Measurements from ENCODE around the gene PDE11A. TPM values are rescaled to one million over a fixed set of nuclear protein-coding genes. Genes with fewer than 3 reads are reported as not detected.

Gene PDE11A
- total RNA-seq, 1 experiment from 2014 or later, result not detected

- H3K27me3 Mint-ChIP-seq (ENCODE audit: insufficient read depth, unreplicated experiment), result peaks cover 36% of the 10 kb centered on the region
- no peak overlapping the region for H3K4me3 Mint-ChIP-seq (ENCODE audit: unreplicated experiment)
- no peak for TF ChIP-seq CTCF (IDR thresholded peaks at IDR 0.05; ENCODE audit: unreplicated experiment)
- H3K27ac Mint-ChIP-seq (ENCODE audit: low read depth, unreplicated experiment), result no peak overlapping the region
- no peak for DNase-seq (ENCODE audit: unreplicated experiment)
- POLR2A ChIA-PET, result no interaction called here
- no peaks in the 10 kb centered on the region for H3K9me3 Mint-ChIP-seq (ENCODE audit: unreplicated experiment)
- BruUV-seq (replicated peaks), result no TSS peak
- no peaks in the 10 kb centered on the region for H3K4me1 Mint-ChIP-seq (ENCODE audit: insufficient read depth, unreplicated experiment)
- intact Hi-C loops (cut with micrococcal nuclease), result no loop called here
- no peaks in the 10 kb centered on the region for H3K36me3 Mint-ChIP-seq (ENCODE audit: insufficient read depth, unreplicated experiment)
- CTCF ChIA-PET, result interaction anchor here (0.6 to 2.8 kb wide), 5 partner anchors 9 to 226 kb away, joined by 3 to 17 read pairs (median 4); no protein-coding TSS in a partner anchor
Observed at GRCh38 chr2:177733322-177733855, 339.2 kb downstream of the PDE11A start.

- Mint-ChIP-seq H3K36me3 (ENCODE audit: insufficient read depth, unreplicated experiment) (no peaks in the 10 kb centered on the region), H3K4me3 (ENCODE audit: unreplicated experiment) (no peak overlapping the region), H3K4me1 (ENCODE audit: insufficient read depth, unreplicated experiment) (no peaks in the 10 kb centered on the region), H3K9me3 (ENCODE audit: unreplicated experiment) (no peaks in the 10 kb centered on the region), H3K27ac (ENCODE audit: low read depth, unreplicated experiment) (no peak overlapping the region), H3K27me3 (ENCODE audit: insufficient read depth, unreplicated experiment) (peaks cover 56% of the 10 kb centered on the region)
- BruUV-seq (replicated peaks), result no TSS peak
- no peak for TF ChIP-seq CTCF (IDR thresholded peaks at IDR 0.05; ENCODE audit: unreplicated experiment)
- ChIA-PET CTCF (interaction anchor here (0.6 to 1.9 kb wide), 6 partner anchors 10 to 395 kb away, joined by 3 to 7 read pairs (median 4); no protein-coding TSS in a partner anchor), POLR2A (interaction anchor here (0.6 to 0.7 kb wide), 2 partner anchors 11 to 179 kb away, joined by 3 to 5 read pairs; a partner anchor contains a TSS)
- intact Hi-C loops (cut with micrococcal nuclease), result no loop called here
- DNase-seq (ENCODE audit: unreplicated experiment), result no peak
Observed at GRCh38 chr2:177731384-177731783, 341.2 kb downstream of the PDE11A start.

- ChIA-PET POLR2A (interaction anchor here (0.7 kb wide), 3 partner anchors 138 to 380 kb away, joined by 3 read pairs; no protein-coding TSS in a partner anchor), CTCF (interaction anchor here (1.1 to 1.9 kb wide), 6 partner anchors 9 to 38 kb away, joined by 3 to 7 read pairs (median 4); no protein-coding TSS in a partner anchor)
- intact Hi-C loops (cut with micrococcal nuclease), result no loop called here
- Mint-ChIP-seq H3K4me1 (ENCODE audit: insufficient read depth, unreplicated experiment) (no peaks in the 10 kb centered on the region), H3K36me3 (ENCODE audit: insufficient read depth, unreplicated experiment) (no peaks in the 10 kb centered on the region), H3K4me3 (ENCODE audit: unreplicated experiment) (no peak overlapping the region), H3K27me3 (ENCODE audit: insufficient read depth, unreplicated experiment) (peaks cover 62% of the 10 kb centered on the region), H3K27ac (ENCODE audit: low read depth, unreplicated experiment) (no peak overlapping the region), H3K9me3 (ENCODE audit: unreplicated experiment) (no peaks in the 10 kb centered on the region)
- DNase-seq (ENCODE audit: unreplicated experiment), result no peak
- no peak for TF ChIP-seq CTCF (IDR thresholded peaks at IDR 0.05; ENCODE audit: unreplicated experiment)
- no TSS peak for BruUV-seq (replicated peaks)
Observed at GRCh38 chr2:177730792-177731191, 341.8 kb downstream of the PDE11A start.

- BruUV-seq (replicated peaks), result no TSS peak
- ChIA-PET CTCF (interaction anchor here (0.6 to 1.9 kb wide), 5 partner anchors 9 to 707 kb away, joined by 3 to 7 read pairs (median 4); no protein-coding TSS in a partner anchor), POLR2A (interaction anchor here (0.7 kb wide), 3 partner anchors 138 to 379 kb away, joined by 3 read pairs; no protein-coding TSS in a partner anchor)
- Mint-ChIP-seq H3K4me1 (ENCODE audit: insufficient read depth, unreplicated experiment) (no peaks in the 10 kb centered on the region), H3K9me3 (ENCODE audit: unreplicated experiment) (no peaks in the 10 kb centered on the region), H3K36me3 (ENCODE audit: insufficient read depth, unreplicated experiment) (no peaks in the 10 kb centered on the region), H3K27me3 (ENCODE audit: insufficient read depth, unreplicated experiment) (peaks cover 65% of the 10 kb centered on the region), H3K27ac (ENCODE audit: low read depth, unreplicated experiment) (no peak overlapping the region), H3K4me3 (ENCODE audit: unreplicated experiment) (no peak overlapping the region)
- DNase-seq (ENCODE audit: unreplicated experiment), result no peak
- intact Hi-C loops (cut with micrococcal nuclease), result no loop called here
- TF ChIP-seq CTCF (IDR thresholded peaks at IDR 0.05; ENCODE audit: unreplicated experiment), result no peak
Observed at GRCh38 chr2:177730363-177730762, 342.2 kb downstream of the PDE11A start.

Data from MCF 10A (cell line).